HG02571 (cell line): Measurements from ENCODE around the gene SRGAP1.
A peak's percentile ranks its signal among the peaks of the same experiment; 100 is the strongest.

Source experiments
- ATAC-seq: cut with Tn5 transposase; IDR thresholded peaks from one replicate; pipeline ENCODE4 v1.9.1; 2021; ENCODE audit warnings: mild to moderate bottlenecking, moderate library complexity; ENCODE audit not compliant: unreplicated experiment

SRGAP1 gene

GRCh38 chr12:63844391-63845341 lies at the start of gene SRGAP1:
SRGAP1 (plus strand) TSS chr12:63844700; CDS start chr12:63844817, 117 bp downstream.
- peak; percentile 30 for ATAC-seq

GRCh38 chr12:63795032-63795687 lies 49.3 kb upstream of the SRGAP1 start:
- no peak for ATAC-seq

- ATAC-seq: no peak
Observed at GRCh38 chr12:63795944-63796343, 48.6 kb upstream of the SRGAP1 start.

DNA sequence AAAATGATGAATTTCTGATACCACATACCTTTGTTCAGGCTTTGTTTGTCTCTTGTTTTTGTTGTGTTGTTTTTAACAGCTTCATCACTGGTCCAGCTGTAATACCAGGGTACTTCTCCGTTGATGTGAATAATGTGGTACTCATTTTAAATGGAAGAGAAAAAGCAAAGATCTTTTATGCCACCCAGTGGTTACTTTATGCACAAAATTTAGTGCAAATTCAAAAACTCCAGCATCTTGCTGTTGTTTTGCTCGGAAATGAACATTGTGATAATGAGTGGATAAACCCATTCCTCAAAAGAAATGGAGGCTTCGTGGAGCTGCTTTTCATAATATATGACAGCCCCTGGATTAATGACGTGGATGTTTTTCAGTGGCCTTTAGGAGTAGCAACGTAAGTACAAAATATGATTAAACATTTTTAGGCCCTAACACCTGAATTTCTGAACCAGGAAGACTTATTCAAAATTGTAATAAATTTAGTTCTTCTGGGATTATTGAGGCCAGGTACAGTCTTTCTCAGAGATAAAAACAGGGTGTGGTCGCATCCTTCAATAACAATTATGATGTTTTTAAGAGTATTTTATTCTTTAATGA lies 42.4 kb upstream of the SRGAP1 start:
- no peak for ATAC-seq

DNA sequence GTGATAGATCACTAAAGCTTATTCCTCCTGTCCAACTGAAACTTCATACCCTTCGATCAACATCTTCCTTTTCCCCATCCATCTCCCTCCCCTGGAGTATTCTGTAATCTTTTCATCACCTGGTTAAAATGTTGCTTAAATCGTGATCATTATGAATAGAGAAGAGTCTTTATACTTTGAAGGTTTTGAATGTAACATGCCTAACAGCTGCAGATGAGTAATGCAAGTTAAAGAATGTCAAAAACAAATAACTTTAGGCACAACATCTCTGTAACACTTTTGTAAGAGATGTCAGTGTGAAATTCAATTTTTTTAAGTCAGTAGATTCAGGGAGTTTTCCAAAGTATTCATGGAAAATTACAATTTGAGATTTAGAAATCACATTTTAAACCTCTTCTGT lies 39.8 kb upstream of the SRGAP1 start:
- no peak for ATAC-seq

DNA sequence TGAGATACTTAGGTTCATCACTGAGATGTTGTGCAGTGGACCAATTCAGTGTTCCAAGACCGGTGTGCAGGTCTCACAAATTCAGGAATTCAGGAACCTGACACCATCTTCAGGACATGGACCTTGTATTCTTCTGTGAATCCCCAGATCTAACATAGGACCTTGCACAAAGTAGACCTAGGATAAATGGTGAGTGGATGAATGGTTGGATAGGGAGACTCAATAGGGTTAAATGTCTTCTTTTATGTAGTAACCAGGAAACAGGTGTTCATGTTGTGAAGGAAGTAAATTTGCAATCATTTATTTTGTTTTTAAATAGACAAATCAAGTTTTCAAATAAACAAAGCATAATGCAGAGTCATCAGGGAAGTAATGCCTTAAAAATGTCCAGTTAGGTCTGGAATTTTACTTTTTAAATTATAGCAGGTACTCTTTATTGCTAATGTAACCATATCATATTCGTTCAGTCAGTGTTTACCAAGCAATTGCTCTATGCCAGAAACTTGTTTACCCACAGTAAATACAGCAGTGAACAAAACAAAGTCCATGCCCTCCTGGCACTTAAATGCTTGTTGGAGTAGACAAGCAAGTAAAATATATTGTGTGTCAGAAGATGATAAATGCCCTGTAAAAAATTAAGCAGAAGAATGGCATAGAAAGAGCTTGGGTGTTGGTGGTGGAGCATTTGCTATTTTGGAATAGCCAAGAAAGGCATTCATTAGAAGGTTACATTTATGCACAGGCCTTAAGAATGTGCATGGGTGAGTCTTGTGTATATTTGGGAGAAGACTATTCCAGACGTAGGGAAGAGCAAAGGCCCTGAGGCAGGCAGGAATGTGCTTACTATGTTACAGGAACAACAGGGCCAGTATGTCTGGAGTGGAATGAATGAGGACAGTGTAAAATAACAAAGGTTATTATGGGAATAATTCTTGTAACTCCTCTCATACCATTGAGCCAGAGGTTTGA lies 38.5 kb upstream of the SRGAP1 start:
- no peak for ATAC-seq

DNA sequence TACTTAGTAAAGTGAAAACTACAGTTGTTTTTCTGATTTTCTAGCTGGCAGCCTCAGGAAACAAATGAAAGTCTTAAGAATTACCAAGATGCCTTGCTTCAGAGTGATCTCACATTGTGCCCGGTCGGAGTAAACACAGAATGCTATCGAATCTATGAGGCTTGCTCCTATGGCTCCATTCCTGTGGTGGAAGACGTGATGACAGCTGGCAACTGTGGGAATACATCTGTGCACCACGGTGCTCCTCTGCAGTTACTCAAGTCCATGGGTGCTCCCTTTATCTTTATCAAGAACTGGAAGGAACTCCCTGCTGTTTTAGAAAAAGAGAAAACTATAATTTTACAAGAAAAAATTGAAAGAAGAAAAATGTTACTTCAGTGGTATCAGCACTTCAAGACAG lies 35.9 kb upstream of the SRGAP1 start:
- ATAC-seq: no peak

- ATAC-seq: no peak
Observed at GRCh38 chr12:63809566-63809965, 34.9 kb upstream of the SRGAP1 start.

DNA sequence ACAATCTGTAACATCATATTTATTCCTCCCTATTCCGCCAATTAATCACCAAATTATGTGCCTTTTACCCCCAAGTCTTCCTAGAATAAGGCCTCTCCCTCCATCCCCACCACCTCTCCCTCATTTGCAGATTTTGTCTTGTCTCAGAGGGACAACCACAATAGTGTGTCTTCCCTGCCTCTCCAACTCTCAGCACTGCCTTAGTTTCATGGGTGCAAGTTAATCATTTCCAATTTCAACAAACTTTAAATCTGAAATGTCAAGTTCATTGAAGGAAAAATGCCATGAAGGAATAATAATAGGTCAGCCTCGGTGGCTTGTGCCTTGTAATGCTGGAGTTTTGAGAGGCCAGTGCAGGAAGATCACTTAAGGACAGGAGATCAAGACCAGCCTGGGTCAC lies 33.2 kb upstream of the SRGAP1 start:
- no peak for ATAC-seq

DNA sequence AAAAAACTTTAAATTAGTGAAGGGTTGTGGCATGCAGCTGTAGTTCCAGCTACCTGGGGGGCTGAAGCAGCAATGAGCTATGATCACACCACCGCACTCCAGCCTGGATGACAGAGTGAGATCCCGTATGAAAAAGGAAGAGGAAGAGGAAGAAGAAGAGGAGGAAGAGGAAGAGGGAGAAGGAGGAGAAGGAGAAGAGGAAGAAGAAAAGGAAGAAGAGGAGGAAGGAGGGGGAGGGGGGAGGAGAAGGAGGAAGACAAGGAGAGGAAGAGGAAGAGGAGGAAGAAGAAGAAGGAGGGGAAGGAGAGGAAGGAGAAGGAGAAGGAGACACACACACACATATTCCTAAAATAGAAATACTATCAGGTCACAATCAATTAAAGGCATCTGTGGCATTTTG lies 32.7 kb upstream of the SRGAP1 start:
- ATAC-seq: no peak

DNA sequence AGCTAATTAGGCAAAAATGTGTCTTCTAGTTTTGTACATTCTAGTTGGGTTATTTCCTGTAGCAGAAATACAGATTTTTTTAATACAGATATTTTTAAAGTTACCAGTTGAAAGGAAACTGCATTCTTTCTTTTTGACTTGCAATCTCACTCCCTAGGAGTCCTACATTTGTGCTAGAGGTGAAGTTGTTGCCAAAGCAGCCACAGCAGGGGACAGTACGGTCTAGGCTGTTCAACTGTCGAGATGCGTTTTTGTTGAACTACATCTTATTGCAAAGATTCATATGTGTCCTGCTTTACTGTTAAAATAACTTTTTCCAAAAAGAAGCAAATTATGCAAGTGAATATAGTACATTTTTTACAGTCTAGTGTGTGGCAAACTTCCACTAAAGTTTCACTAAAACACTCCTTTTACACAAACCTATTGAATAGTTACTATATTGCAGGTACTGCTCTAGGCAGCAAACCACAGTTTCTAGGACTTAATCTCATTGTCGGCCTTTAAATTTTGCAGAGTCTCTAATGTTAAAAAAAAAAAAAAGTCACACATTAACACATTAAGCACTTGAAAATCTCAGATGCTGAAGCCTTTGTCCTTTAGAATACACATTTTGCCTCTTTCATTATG lies 30.2 kb upstream of the SRGAP1 start:
- ATAC-seq: peak; percentile 34

GRCh38 chr12:63815482-63815852 lies 29.0 kb upstream of the SRGAP1 start:
- no peak for ATAC-seq

DNA sequence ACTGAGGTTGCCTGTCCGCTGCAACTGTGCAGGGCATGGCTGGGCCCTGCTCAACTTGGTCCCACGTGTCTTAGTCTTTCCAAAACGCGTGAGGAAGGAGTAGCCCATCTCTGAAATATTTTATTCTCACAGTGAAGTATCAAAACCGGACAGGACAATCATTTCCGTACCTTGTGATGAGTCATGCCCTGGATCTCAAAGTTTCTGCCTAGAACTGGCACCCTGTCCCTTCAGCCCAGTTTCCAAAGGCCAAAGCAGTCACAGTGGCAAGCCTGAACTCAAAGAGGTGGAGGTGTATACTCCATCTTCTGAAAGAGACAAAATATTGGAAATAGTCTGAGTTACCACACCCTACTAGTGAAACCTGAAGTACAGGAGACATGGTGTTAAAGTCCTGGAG lies 28.5 kb upstream of the SRGAP1 start:
- no peak for ATAC-seq

GRCh38 chr12:63820427-63820826 lies 24.1 kb upstream of the SRGAP1 start:
- no peak for ATAC-seq

DNA sequence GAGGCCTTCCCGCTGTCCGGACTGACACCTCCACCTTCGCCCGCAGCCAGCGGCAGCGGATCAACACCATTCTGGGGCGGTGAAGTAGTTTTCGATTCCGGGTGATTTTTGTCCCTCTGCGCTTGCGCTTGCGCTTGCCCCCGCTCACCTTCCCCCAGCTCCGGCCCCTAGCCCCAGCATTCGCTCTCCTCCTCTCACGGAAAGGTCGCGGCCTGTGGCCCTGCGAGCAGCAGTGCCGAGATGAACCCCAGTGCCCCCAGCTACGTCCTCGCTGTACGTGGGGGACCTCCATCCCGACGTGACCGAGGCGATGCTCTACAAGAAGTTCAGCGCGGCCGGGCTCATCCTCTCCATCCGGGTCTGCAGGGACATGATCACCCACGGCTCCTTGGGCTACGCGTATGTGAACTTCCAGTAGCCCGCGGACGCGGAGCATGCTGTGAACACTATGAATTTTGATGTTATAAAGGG lies 22.7 kb upstream of the SRGAP1 start:
- ATAC-seq: no peak

DNA sequence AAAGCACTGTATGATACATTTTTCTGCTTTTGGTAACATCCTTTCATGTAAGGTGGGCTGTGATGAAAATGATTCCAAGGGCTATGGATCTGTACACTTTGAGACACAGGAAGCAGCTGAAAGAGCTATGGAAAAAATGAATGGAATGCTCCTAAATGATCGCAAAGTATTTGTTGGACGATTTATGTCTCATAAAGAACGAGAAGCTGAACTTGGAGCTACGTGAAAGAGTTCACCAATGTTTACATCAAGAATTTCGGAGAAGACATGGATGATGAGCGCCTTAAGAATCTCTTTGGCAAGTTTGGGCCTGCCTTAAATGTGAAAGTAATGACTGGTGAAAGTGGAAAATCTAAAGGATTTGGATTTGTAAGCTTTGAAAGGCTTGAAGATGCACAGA lies 22.1 kb upstream of the SRGAP1 start:
- no peak for ATAC-seq

- no peak for ATAC-seq
Observed at GRCh38 chr12:63823040-63823439, 21.5 kb upstream of the SRGAP1 start.

- ATAC-seq: no peak
Observed at GRCh38 chr12:63826006-63826585, 18.4 kb upstream of the SRGAP1 start.

GRCh38 chr12:63828867-63829266 lies 15.6 kb upstream of the SRGAP1 start:
- no peak for ATAC-seq

- no peak for ATAC-seq
Observed at GRCh38 chr12:63836046-63836445, 8.5 kb upstream of the SRGAP1 start.
